IMR-90 (cell line): ENCODE results near the gene TSPAN31. TPM values are rescaled to one million over a fixed set of nuclear protein-coding genes. Genes with fewer than 3 reads are reported as not detected.

Experiments
- ATAC-seq: fragments of 200-7000 bp; cut with Tn5 transposase; 2 replicates; pipeline ENCODE4 v1.9.1; 2020; ENCODE audit warnings: low read depth, mild to moderate bottlenecking, moderate library complexity
- BruUV-seq: library from RNA; stranded (reverse); fragments of 400-500 nt; replicated peaks from 2 replicates; lab custom pipeline; 2021; lab: Mats Ljungman, UMichigan
- CTCF ChIA-PET: fragments of 300-600 bp; formaldehyde crosslinking; extraction: SDS; loops from one replicate; lab custom pipeline; 2021; ENCODE audit warnings: antibody characterized with exemption; lab: Yijun Ruan, JAX
- POLR2A ChIA-PET: fragments of 300-600 bp; sonication (Branson Sonifier 250); formaldehyde crosslinking; loops from one replicate; lab custom pipeline; 2022; ENCODE audit warnings: antibody characterized with exemption; ENCODE audit not compliant: unreplicated experiment; lab: Charles Lee
- DNase-seq: peaks from one replicate; pipeline ENCODE4 v3.0.0; 2013
- H2AFZ ChIP-seq: replicated peaks from 2 replicates; pipeline ENCODE3; 2013; ENCODE audit warnings: low read length, mild to moderate bottlenecking; ENCODE audit not compliant: poor library complexity
- H2AK5ac ChIP-seq: 2 replicates; pipeline ENCODE4 v1.6.1; 2013; ENCODE audit warnings: low read depth, low read length, inconsistent platforms
- H2AK9ac ChIP-seq: replicated peaks from 2 replicates; pipeline ENCODE3; 2013; ENCODE audit warnings: mild to moderate bottlenecking, low read depth, low read length, moderate library complexity; ENCODE audit not compliant: poor library complexity
- H2BK120ac ChIP-seq: 2 replicates; pipeline ENCODE4 v1.6.1; 2013; ENCODE audit warnings: low read depth, low read length, inconsistent platforms
- H2BK15ac ChIP-seq: 3 replicates; pipeline ENCODE4 v1.6.1; 2013; ENCODE audit warnings: low read depth, low read length, inconsistent platforms
- H2BK20ac ChIP-seq: 2 replicates; pipeline ENCODE4 v1.6.1; 2013; ENCODE audit warnings: low read depth, mild to moderate bottlenecking, inconsistent platforms, low read length, moderate library complexity
- H2BK5ac ChIP-seq: 2 replicates; pipeline ENCODE4 v1.6.1; 2013; ENCODE audit warnings: mild to moderate bottlenecking, low read depth, low read length, inconsistent platforms; ENCODE audit not compliant: poor library complexity, severe bottlenecking
- H3K14ac ChIP-seq: replicated peaks from 2 replicates; pipeline ENCODE4 v1.6.1; 2013; ENCODE audit warnings: low read depth, low read length, inconsistent platforms
- H3K18ac ChIP-seq: 2 replicates; pipeline ENCODE4 v1.6.1; 2013; ENCODE audit warnings: low read depth, low read length, control low read depth
- H3K23ac ChIP-seq: 2 replicates; pipeline ENCODE4 v1.6.1; 2013; ENCODE audit warnings: low read depth, low read length, inconsistent platforms
- H3K27ac ChIP-seq: 2 replicates; pipeline ENCODE4 v1.5.1; 2013; ENCODE audit warnings: mild to moderate bottlenecking, control low read depth, low read length; ENCODE audit not compliant: insufficient read depth
- H3K27me3 ChIP-seq: 2 replicates; pipeline ENCODE4 v1.6.1; 2013; ENCODE audit warnings: low read length; ENCODE audit not compliant: control insufficient read depth, insufficient read depth
- H3K36me3 ChIP-seq: 2 replicates; pipeline ENCODE4 v1.6.1; 2013; ENCODE audit warnings: low read length, mixed read lengths; ENCODE audit not compliant: control insufficient read depth, insufficient read depth
- H3K4ac ChIP-seq: 2 replicates; pipeline ENCODE4 v1.6.1; 2013; ENCODE audit warnings: low read depth, low read length, inconsistent platforms
- H3K4me1 ChIP-seq: 2 replicates; pipeline ENCODE4 v1.6.1; 2013; ENCODE audit warnings: low read length, mixed read lengths; ENCODE audit not compliant: control insufficient read depth, insufficient read depth
- H3K4me2 ChIP-seq: 2 replicates; pipeline ENCODE4 v1.6.1; 2013; ENCODE audit warnings: low read depth, mild to moderate bottlenecking, control low read depth, low read length, moderate library complexity
- H3K4me3 ChIP-seq: 2 replicates; pipeline ENCODE4 v1.5.1; 2013; ENCODE audit warnings: low read depth, mild to moderate bottlenecking, control low read depth, low read length, moderate library complexity; ENCODE audit not compliant: insufficient read depth
- H3K56ac ChIP-seq: 2 replicates; pipeline ENCODE4 v1.6.1; 2013; ENCODE audit warnings: low read length, inconsistent platforms; ENCODE audit not compliant: insufficient read depth; ENCODE audit errors: extremely low read depth
- H3K79me1 ChIP-seq, 2 experiments: 2 replicates each; pipeline ENCODE4 v1.6.1; 2013; ENCODE audit warnings: low read length in 2 of 2, inconsistent platforms in 1 of 2, low read depth in 1 of 2
- H3K9ac ChIP-seq: 2 replicates; pipeline ENCODE4 v1.6.1; 2013; ENCODE audit warnings: low read depth, low read length, control low read depth
- H3K9me1 ChIP-seq: 2 replicates; pipeline ENCODE4 v1.6.1; 2013; ENCODE audit warnings: low read length, inconsistent platforms; ENCODE audit not compliant: insufficient read depth
- H3K9me3 ChIP-seq: 2 replicates; pipeline ENCODE4 v1.6.1; 2013; ENCODE audit warnings: low read length; ENCODE audit not compliant: control insufficient read depth, insufficient read depth
- H4K20me1 ChIP-seq: 2 replicates; pipeline ENCODE4 v1.6.1; 2013; ENCODE audit warnings: low read length, inconsistent platforms; ENCODE audit not compliant: insufficient read depth
- H4K5ac ChIP-seq: 2 replicates; pipeline ENCODE4 v1.6.1; 2013; ENCODE audit warnings: mild to moderate bottlenecking, low read depth, low read length, control low read depth
- H4K8ac ChIP-seq, 2 experiments: 2 replicates each; pipeline ENCODE4 v1.6.1; 2013; ENCODE audit warnings: low read depth in 2 of 2, low read length in 2 of 2, control low read depth in 1 of 2, inconsistent platforms in 1 of 2
- H4K91ac ChIP-seq: 2 replicates; pipeline ENCODE4 v1.6.1; 2013; ENCODE audit warnings: low read depth, low read length, inconsistent platforms; ENCODE audit not compliant: insufficient read depth
- BHLHE40 ChIP-seq: fragments of 150-350 bp; IDR thresholded peaks from 2 replicates; pipeline ENCODE4 v1.6.1; 2016; ENCODE audit warnings: mild to moderate bottlenecking, low read depth, low read length
- CEBPB ChIP-seq: IDR thresholded peaks from 2 replicates; pipeline ENCODE4 v1.6.1; 2012; ENCODE audit warnings: low read depth, low read length, improper control_type of control experiment
- CHD1 ChIP-seq: IDR thresholded peaks from 2 replicates; pipeline ENCODE4 v1.6.1; 2012; ENCODE audit warnings: low read depth, low read length, improper control_type of control experiment
- CTCF ChIP-seq: conservative IDR thresholded peaks from 2 replicates; pipeline ENCODE4 v1.5.1; 2012; ENCODE audit warnings: mild to moderate bottlenecking, low read depth, low read length, improper control_type of control experiment
- ELK1 ChIP-seq: fragments of 150-350 bp; IDR thresholded peaks from 2 replicates; pipeline ENCODE4 v1.6.1; 2016; ENCODE audit warnings: low read depth, mild to moderate bottlenecking, low read length, moderate library complexity, borderline replicate concordance
- FOS ChIP-seq: fragments of 150-350 bp; IDR thresholded peaks from 2 replicates; pipeline ENCODE4 v1.6.1; 2016; ENCODE audit warnings: low read depth, low read length
- MAFK ChIP-seq: IDR thresholded peaks from 2 replicates; pipeline ENCODE4 v1.6.1; 2012; ENCODE audit warnings: low read depth, low read length, improper control_type of control experiment
- MAZ ChIP-seq: IDR thresholded peaks from 2 replicates; pipeline ENCODE4 v1.6.1; 2012; ENCODE audit warnings: low read depth, mild to moderate bottlenecking, low read length, improper control_type of control experiment, moderate library complexity, borderline replicate concordance
- MXI1 ChIP-seq: IDR thresholded peaks from 2 replicates; pipeline ENCODE4 v1.6.1; 2012; ENCODE audit warnings: low read depth, mild to moderate bottlenecking, low read length, moderate library complexity, borderline replicate concordance
- NFE2L2 ChIP-seq: fragments of 150-350 bp; IDR thresholded peaks from 2 replicates; pipeline ENCODE4 v1.6.1; 2016; ENCODE audit warnings: low read depth, mild to moderate bottlenecking, low read length
- POLR2A ChIP-seq: IDR thresholded peaks from 2 replicates; pipeline ENCODE4 v1.6.1; 2012; ENCODE audit warnings: mild to moderate bottlenecking, low read depth, low read length
- RAD21 ChIP-seq: IDR thresholded peaks from 2 replicates; pipeline ENCODE4 v1.6.1; 2012; ENCODE audit warnings: low read length, improper control_type of control experiment
- RCOR1 ChIP-seq: IDR thresholded peaks from 2 replicates; pipeline ENCODE4 v1.6.1; 2012; ENCODE audit warnings: mild to moderate bottlenecking, low read length, improper control_type of control experiment; ENCODE audit not compliant: insufficient replicate concordance
- RFX5 ChIP-seq: IDR thresholded peaks from 2 replicates; pipeline ENCODE4 v1.8.0; 2012; ENCODE audit warnings: low read depth, mild to moderate bottlenecking, low read length, moderate library complexity
- SMC3 ChIP-seq: fragments of 150-350 bp; IDR thresholded peaks from 2 replicates; pipeline ENCODE4 v1.6.1; 2016; ENCODE audit warnings: low read depth, mild to moderate bottlenecking, antibody characterized with exemption, low read length, moderate library complexity
- USF2 ChIP-seq: fragments of 150-350 bp; IDR thresholded peaks from 2 replicates; pipeline ENCODE4 v1.6.1; 2017; ENCODE audit warnings: mild to moderate bottlenecking, antibody characterized with exemption, low read length, low read depth
- WGBS, 2 experiments: methylation state at CpG; one replicate each; pipeline versions ENCODE4 v1.1.5 to v1.1.7; 2013; ENCODE audit warnings: missing lambda C conversion rate in 2 of 2; ENCODE audit not compliant: insufficient read length in 1 of 2; ENCODE audit errors: extremely low coverage in 2 of 2; 5-methylcytosine and 5-hydroxymethylcytosine counted together
- dilution Hi-C: fragments of 300-500 bp; cut with HindIII; formaldehyde crosslinking; loops from one replicate; pipeline ENCODE4 v1.14.3; 2018; ENCODE audit warnings: low sequenced_read_pairs; ENCODE audit not compliant: unreplicated experiment
- in situ Hi-C: fragments of 300-500 bp; cut with MboI; formaldehyde crosslinking; loops from 3 replicates; pipeline ENCODE4 v1.14.3; 2019; ENCODE audit warnings: low sequenced_read_pairs, inconsistent platforms, mixed read lengths
- intact Hi-C: fragments of 100-400 bp; cut with micrococcal nuclease; formaldehyde crosslinking; loops from 2 replicates; pipeline ENCODE4 v1.10.0; 2022
- polyA plus RNA-seq, 3 experiments: library from polyadenylated mRNA; depleted of rRNA; stranded (reverse); fragments of >200 nt; gene quantifications; 2 replicates each; pipeline ENCODE4 v1.2.3, GENCODE V29; 2012; ENCODE audit warnings: low replicate concordance in 1 of 3
- total RNA-seq: library from RNA; depleted of rRNA; stranded (reverse); fragments of >200 nt; gene quantifications from 2 replicates; pipeline ENCODE4 v1.2.3, GENCODE V29; 2012

TSPAN31 gene
- total and polyA plus RNA-seq, 2 of the 4 experiments (the other 2 are of a cell fraction): 12.3 to 71.2 TPM

- Histone ChIP-seq H3K36me3 (peaks cover 53% of the 10 kb centered on the region), H3K14ac (no peak overlapping the region), H3K23ac (no peak overlapping the region), H4K8ac (no peak overlapping the region), H3K56ac (no peak overlapping the region), H3K4me3 (no peak overlapping the region), H3K9ac (no peak overlapping the region), H4K91ac (no peak overlapping the region), H3K27me3 (no peaks in the 10 kb centered on the region), H2AK5ac (no peak overlapping the region), H2AFZ (no peak overlapping the region), H4K20me1 (no peaks in the 10 kb centered on the region), H2BK120ac (no peak overlapping the region), H2BK15ac (no peak overlapping the region), H3K9me3 (no peaks in the 10 kb centered on the region), H3K9me1 (0 out of 2 replicates have a peak, but pooled peaks cover 3% of the 10 kb centered on the region), H3K79me1 (no peaks in the 10 kb centered on the region; a peak in 1 of 4 replicates), H3K4me1 (no peaks in the 10 kb centered on the region), H2AK9ac (no peak overlapping the region), H3K18ac (no peak overlapping the region), H2BK20ac (no peak overlapping the region), H3K4ac (no peak overlapping the region), H3K27ac (no peak overlapping the region), H3K4me2 (no peak overlapping the region), H4K5ac (no peak overlapping the region), H2BK5ac (no peak overlapping the region)
- in situ Hi-C loops (no loop called here), intact Hi-C loops (no loop called here), dilution Hi-C loops (no loop called here)
- ATAC-seq: no peak
- DNase-seq: no peak
- whole genome bisulfite sequencing, 2 experiments: no CpG with 5 or more reads among the region's 5 CpGs
- TF ChIP-seq CTCF (no peak), MAFK (no peak), NFE2L2 (no peak), CEBPB (no peak), BHLHE40 (no peak), MAZ (no peak), RCOR1 (no peak), USF2 (no peak), POLR2A (no peak), ELK1 (no peak), SMC3 (no peak), CHD1 (no peak), RAD21 (no peak), MXI1 (no peak), FOS (no peak), RFX5 (no peak)
- ChIA-PET CTCF (interaction anchor here (0.9 kb wide), 1 partner anchor 9 kb away, joined by 4 read pairs; no protein-coding TSS in a partner anchor), POLR2A (no interaction called here)
- BruUV-seq: no TSS peak
These were observed 27.7 kb upstream of the TSPAN31 start for GRCh38 chr12:57717131-57717530.
